Left ventricle myocardium inferior (tissue), 1 donor: Measurements from ENCODE around the gene ZDHHC3. TPM values are rescaled to one million over a fixed set of nuclear protein-coding genes. Genes with fewer than 3 reads are reported as not detected.

Experiments
- DNase-seq: peaks from one replicate; pipeline ENCODE4 v3.0.0-alpha.2; 2020
- H3K27ac ChIP-seq: fragments of 200-600 bp; replicated peaks from 2 replicates; pipeline ENCODE4 v1.8.0; 2021
- H3K27me3 ChIP-seq: fragments of 200-600 bp; 2 replicates; pipeline ENCODE4 v1.8.0; 2021; ENCODE audit warnings: low read depth
- H3K36me3 ChIP-seq: fragments of 200-600 bp; 2 replicates; pipeline ENCODE4 v1.8.0; 2021
- H3K4me1 ChIP-seq: fragments of 200-600 bp; 2 replicates; pipeline ENCODE4 v1.8.0; 2021
- H3K4me3 ChIP-seq: fragments of 200-600 bp; 2 replicates; pipeline ENCODE4 v1.8.0; 2021; ENCODE audit warnings: mild to moderate bottlenecking, moderate library complexity
- H3K9me3 ChIP-seq: fragments of 200-600 bp; replicated peaks from 2 replicates; pipeline ENCODE4 v1.8.0; 2021
- intact Hi-C: fragments of 100-400 bp; cut with micrococcal nuclease; formaldehyde crosslinking; loops from one replicate; pipeline ENCODE4 v1.11.0; 2022
- total RNA-seq: library from RNA; stranded (reverse); fragmentation: NEBNext Ultra II Directional; extraction: Animal tissue kit (Norgen Biotek cat#: 25700); gene quantifications from one replicate; pipeline ENCODE4 v1.2.1, GENCODE V29; 2021
- TF ChIP-seq, protein P1 (sequence below): fragments of 200-600 bp; IDR thresholded peaks from 2 replicates; pipeline ENCODE4 v1.8.0; 2021; ENCODE audit warnings: antibody characterized with exemption, mild to moderate bottlenecking, borderline replicate concordance
- donor health status: DM: no; HTN: yes; CAD: no; lungs with severe emphysema.

The ZDHHC3 gene
- total RNA-seq, 1 donor from 2014 or later = 40.2 TPM

- intact Hi-C loops = no loop called here
- peaks cover 48% of the 10 kb centered on the region for H3K36me3 ChIP-seq
- H3K9me3 ChIP-seq = no peaks in the 10 kb centered on the region
- H3K27me3 ChIP-seq = no peaks in the 10 kb centered on the region
- H3K27ac ChIP-seq = peak overlapping the region; percentile 62
- TF ChIP-seq, protein P1, sequence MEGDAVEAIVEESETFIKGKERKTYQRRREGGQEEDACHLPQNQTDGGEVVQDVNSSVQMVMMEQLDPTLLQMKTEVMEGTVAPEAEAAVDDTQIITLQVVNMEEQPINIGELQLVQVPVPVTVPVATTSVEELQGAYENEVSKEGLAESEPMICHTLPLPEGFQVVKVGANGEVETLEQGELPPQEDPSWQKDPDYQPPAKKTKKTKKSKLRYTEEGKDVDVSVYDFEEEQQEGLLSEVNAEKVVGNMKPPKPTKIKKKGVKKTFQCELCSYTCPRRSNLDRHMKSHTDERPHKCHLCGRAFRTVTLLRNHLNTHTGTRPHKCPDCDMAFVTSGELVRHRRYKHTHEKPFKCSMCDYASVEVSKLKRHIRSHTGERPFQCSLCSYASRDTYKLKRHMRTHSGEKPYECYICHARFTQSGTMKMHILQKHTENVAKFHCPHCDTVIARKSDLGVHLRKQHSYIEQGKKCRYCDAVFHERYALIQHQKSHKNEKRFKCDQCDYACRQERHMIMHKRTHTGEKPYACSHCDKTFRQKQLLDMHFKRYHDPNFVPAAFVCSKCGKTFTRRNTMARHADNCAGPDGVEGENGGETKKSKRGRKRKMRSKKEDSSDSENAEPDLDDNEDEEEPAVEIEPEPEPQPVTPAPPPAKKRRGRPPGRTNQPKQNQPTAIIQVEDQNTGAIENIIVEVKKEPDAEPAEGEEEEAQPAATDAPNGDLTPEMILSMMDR = no peak
- no peak overlapping the region for H3K4me3 ChIP-seq
- peaks cover 65% of the 10 kb centered on the region for H3K4me1 ChIP-seq
- no peak for DNase-seq
Measured at GRCh38 chr3:44996556-44996969, 20.6 kb upstream of the ZDHHC3 start.

DNA sequence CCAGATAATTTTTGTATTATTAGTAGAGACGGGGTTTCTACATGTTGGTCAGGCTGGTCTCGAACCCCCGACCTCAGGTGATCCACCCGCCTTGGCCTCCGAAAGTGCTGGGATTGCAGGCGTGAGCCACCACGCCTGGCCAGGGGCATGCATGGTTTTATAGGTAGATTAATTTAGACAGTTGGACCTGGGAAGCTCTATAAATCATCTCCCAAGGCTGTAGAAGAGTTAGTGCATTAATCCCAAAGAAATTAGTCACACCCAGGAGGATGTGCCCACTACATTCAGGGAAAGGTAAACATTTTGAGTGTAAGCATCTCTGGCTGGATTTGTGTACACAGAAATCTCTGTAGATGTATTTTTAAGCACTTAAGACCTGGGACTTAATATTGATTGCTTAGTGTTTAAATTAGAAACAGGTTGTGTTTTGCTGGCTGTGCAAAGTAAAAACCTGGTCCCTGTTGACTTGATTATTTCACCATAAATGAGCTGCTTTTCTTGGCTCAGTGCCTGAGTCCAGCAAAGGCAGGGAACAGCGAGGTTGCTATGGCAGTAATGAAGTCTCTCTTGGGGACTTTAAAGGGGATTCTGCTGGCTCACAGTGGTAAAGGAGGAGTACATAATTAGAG lies 19.3 kb upstream of the ZDHHC3 start:
- TF ChIP-seq, protein P1 = no peak
- DNase-seq = no peak
- H3K9me3 ChIP-seq = no peaks in the 10 kb centered on the region
- no peak overlapping the region for H3K4me3 ChIP-seq
- H3K4me1 ChIP-seq = peaks cover 65% of the 10 kb centered on the region
- no peaks in the 10 kb centered on the region for H3K27me3 ChIP-seq
- H3K36me3 ChIP-seq = peaks cover 44% of the 10 kb centered on the region
- intact Hi-C loops = no loop called here
- H3K27ac ChIP-seq = peak overlapping the region; percentile 62

GRCh38 chr3:44993471-44994205 lies 17.7 kb upstream of the ZDHHC3 start:
- intact Hi-C loops = no loop called here
- no peak for DNase-seq
- Histone ChIP-seq H3K4me3 (no peak overlapping the region), H3K4me1 (peaks cover 69% of the 10 kb centered on the region), H3K9me3 (no peaks in the 10 kb centered on the region), H3K36me3 (peaks cover 38% of the 10 kb centered on the region), H3K27ac (peak overlapping the region; percentile 46), H3K27me3 (no peaks in the 10 kb centered on the region)
- TF ChIP-seq, protein P1 = no peak

- H3K27ac ChIP-seq = peak overlapping the region; percentile 46
- no peak overlapping the region for H3K4me3 ChIP-seq
- TF ChIP-seq, protein P1 = peak; percentile 72
- no peak for DNase-seq
- H3K9me3 ChIP-seq = no peaks in the 10 kb centered on the region
- intact Hi-C loops = no loop called here
- peaks cover 30% of the 10 kb centered on the region for H3K36me3 ChIP-seq
- no peaks in the 10 kb centered on the region for H3K27me3 ChIP-seq
- H3K4me1 ChIP-seq = peaks cover 75% of the 10 kb centered on the region
Measured at GRCh38 chr3:44992555-44993470, 16.8 kb upstream of the ZDHHC3 start.

GRCh38 chr3:44991326-44991725 lies 15.4 kb upstream of the ZDHHC3 start:
- Histone ChIP-seq H3K9me3 (no peaks in the 10 kb centered on the region), H3K36me3 (peaks cover 18% of the 10 kb centered on the region), H3K27me3 (no peaks in the 10 kb centered on the region), H3K27ac (no peak overlapping the region), H3K4me3 (no peak overlapping the region), H3K4me1 (peaks cover 76% of the 10 kb centered on the region)
- TF ChIP-seq, protein P1 = no peak
- DNase-seq = no peak
- intact Hi-C loops = no loop called here
